Smooth muscle cell (in vitro differentiated cells): Measurements from ENCODE around the gene ACKR3. TPM values are rescaled to one million over a fixed set of nuclear protein-coding genes. Genes with fewer than 3 reads are reported as not detected.

Experiments
- DNase-seq: peaks from one replicate; lab custom pipeline; 2025; ENCODE audit not compliant: unreplicated experiment; lab: John Stamatoyannopoulos, UW
- H2AFZ ChIP-seq: fragments of 200-600 bp; sonication (generic); 2 replicates; pipeline ENCODE4 v1.6.0; 2016; ENCODE audit warnings: antibody characterized with exemption, low read depth, mild to moderate bottlenecking
- H3F3A ChIP-seq: fragments of 200-600 bp; sonication (generic); 2 replicates; pipeline ENCODE4 v1.6.0; 2017; ENCODE audit warnings: antibody characterized with exemption, low read depth
- H3K27ac ChIP-seq: fragments of 200-600 bp; sonication (generic); 2 replicates; pipeline ENCODE4 v1.5.1; 2016; ENCODE audit warnings: low read depth, mild to moderate bottlenecking
- H3K27me3 ChIP-seq: fragments of 200-600 bp; sonication (generic); 2 replicates; pipeline ENCODE4 v1.6.1; 2016; ENCODE audit warnings: low read depth, mild to moderate bottlenecking
- H3K36me3 ChIP-seq: fragments of 200-600 bp; sonication (generic); 2 replicates; pipeline ENCODE4 v1.5.1; 2016; ENCODE audit warnings: low read depth
- H3K4me1 ChIP-seq: fragments of 200-600 bp; sonication (generic); 2 replicates; pipeline ENCODE4 v1.5.1; 2016; ENCODE audit warnings: low read depth
- H3K4me2 ChIP-seq: fragments of 200-600 bp; sonication (generic); 2 replicates; pipeline ENCODE4 v1.6.0; 2016; ENCODE audit warnings: mild to moderate bottlenecking
- H3K4me3 ChIP-seq: fragments of 200-600 bp; sonication (generic); 2 replicates; pipeline ENCODE4 v1.5.1; 2016; ENCODE audit warnings: mild to moderate bottlenecking
- H3K79me2 ChIP-seq: fragments of 200-600 bp; sonication (generic); 2 replicates; pipeline ENCODE4 v1.6.0; 2016; ENCODE audit warnings: low read depth, mild to moderate bottlenecking
- H3K9ac ChIP-seq: fragments of 200-600 bp; sonication (generic); 2 replicates; pipeline ENCODE4 v1.6.0; 2016; ENCODE audit warnings: low read depth
- H3K9me3 ChIP-seq: fragments of 200-600 bp; sonication (generic); replicated peaks from 2 replicates; pipeline ENCODE4 v1.5.1; 2016; ENCODE audit warnings: low read depth
- H4K20me1 ChIP-seq: fragments of 200-600 bp; sonication (generic); 2 replicates; pipeline ENCODE4 v1.6.0; 2016; ENCODE audit warnings: low read depth
- CTCF ChIP-seq: fragments of 200-600 bp; sonication (generic); IDR thresholded peaks from 2 replicates; pipeline ENCODE4 v1.5.1; 2017; ENCODE audit warnings: borderline replicate concordance, mild to moderate bottlenecking, antibody characterized with exemption; ENCODE audit not compliant: insufficient read depth, poor library complexity, severe bottlenecking
- WGBS: methylation state at CpG from one replicate; pipeline ENCODE4 v1.1.7; 2016; ENCODE audit warnings: low lambda C conversion rate; 5-methylcytosine and 5-hydroxymethylcytosine counted together
- polyA plus RNA-seq: library from polyadenylated mRNA; unstranded; fragments of >200 nt; fragmentation: Nextera tagmentation; extraction: Ambion mirVana; gene quantifications from 2 replicates; pipeline ENCODE4 v1.2.1, GENCODE V29; 2016
- total RNA-seq: library from RNA; depleted of rRNA; stranded (reverse); fragments of >200 nt; gene quantifications from 2 replicates; pipeline ENCODE4 v1.2.3, GENCODE V29; 2014

ACKR3 gene
- total and polyA plus RNA-seq, 2 experiments from 2014 or later, result 44.6 to 72.5 TPM

- Histone ChIP-seq H3K79me2 (no peaks in the 10 kb centered on the region), H3K9ac (no peak overlapping the region), H3F3A (no peaks in the 10 kb centered on the region), H3K27me3 (no peaks in the 10 kb centered on the region), H3K27ac (no peak overlapping the region), H3K4me2 (no peak overlapping the region), H3K4me3 (no peak overlapping the region), H3K36me3 (no peaks in the 10 kb centered on the region), H2AFZ (no peak overlapping the region), H3K9me3 (no peaks in the 10 kb centered on the region), H3K4me1 (peaks cover 3% of the 10 kb centered on the region), H4K20me1 (no peaks in the 10 kb centered on the region)
- no peak for DNase-seq
- 52% methylated on average over 1 of the region's 1 CpG for WGBS
- no peak for TF ChIP-seq CTCF
Observed at GRCh38 chr2:236555481-236555880, 14.1 kb upstream of the ACKR3 start.

GRCh38 chr2:236557306-236558030 lies 12.2 kb upstream of the ACKR3 start:
- no peaks in the 10 kb centered on the region for H3K27me3 ChIP-seq
- H3K36me3 ChIP-seq, result no peaks in the 10 kb centered on the region
- no peaks in the 10 kb centered on the region for H3F3A ChIP-seq
- no peak for TF ChIP-seq CTCF
- H3K9me3 ChIP-seq, result no peaks in the 10 kb centered on the region
- no peaks in the 10 kb centered on the region for H3K79me2 ChIP-seq
- WGBS, result 69% methylated on average over 3 of the region's 3 CpGs
- H2AFZ ChIP-seq, result no peak overlapping the region
- no peak for DNase-seq
- no peak overlapping the region for H3K9ac ChIP-seq
- H3K4me3 ChIP-seq, result no peak overlapping the region
- H4K20me1 ChIP-seq, result no peaks in the 10 kb centered on the region
- H3K4me2 ChIP-seq, result no peak overlapping the region
- no peak overlapping the region for H3K27ac ChIP-seq
- H3K4me1 ChIP-seq, result no peaks in the 10 kb centered on the region

GRCh38 chr2:236558036-236558435 lies 11.6 kb upstream of the ACKR3 start:
- H2AFZ ChIP-seq, result no peak overlapping the region
- H3K79me2 ChIP-seq, result no peaks in the 10 kb centered on the region
- no peak overlapping the region for H3K9ac ChIP-seq
- no peaks in the 10 kb centered on the region for H3K9me3 ChIP-seq
- WGBS, result 90% methylated on average over 11 of the region's 11 CpGs
- TF ChIP-seq CTCF, result no peak
- no peak overlapping the region for H3K27ac ChIP-seq
- no peaks in the 10 kb centered on the region for H3K4me1 ChIP-seq
- H3K36me3 ChIP-seq, result no peaks in the 10 kb centered on the region
- no peaks in the 10 kb centered on the region for H3F3A ChIP-seq
- H3K4me2 ChIP-seq, result no peak overlapping the region
- H4K20me1 ChIP-seq, result no peaks in the 10 kb centered on the region
- H3K27me3 ChIP-seq, result no peaks in the 10 kb centered on the region
- no peak for DNase-seq
- H3K4me3 ChIP-seq, result no peak overlapping the region
